Neural cell (in vitro differentiated cells): ENCODE measurements around the gene SOX5.

Experiments
- EZH2 ChIP-seq: fragments of 200-600, 300-800 bp; shearing (Covaris generic), sonication (generic); IDR thresholded peaks from 2 replicates; pipeline ENCODE4 v1.6.1; 2014; ENCODE audit warnings: antibody characterized with exemption, low read length, borderline replicate concordance, mild to moderate bottlenecking; ENCODE audit not compliant: insufficient read depth, poor library complexity, severe bottlenecking
- TF ChIP-seq, protein P1 (sequence below): fragments of 450-650 bp; IDR thresholded peaks from 2 replicates; pipeline ENCODE4 v1.5.1; 2014; ENCODE audit warnings: antibody characterized with exemption, mild to moderate bottlenecking, moderate library complexity; ENCODE audit not compliant: poor library complexity, severe bottlenecking
- TF ChIP-seq, protein P2 (sequence below): IDR thresholded peaks from 2 replicates; pipeline ENCODE4 v1.6.1; 2012; ENCODE audit warnings: borderline replicate concordance

- TF ChIP-seq, protein P1, sequence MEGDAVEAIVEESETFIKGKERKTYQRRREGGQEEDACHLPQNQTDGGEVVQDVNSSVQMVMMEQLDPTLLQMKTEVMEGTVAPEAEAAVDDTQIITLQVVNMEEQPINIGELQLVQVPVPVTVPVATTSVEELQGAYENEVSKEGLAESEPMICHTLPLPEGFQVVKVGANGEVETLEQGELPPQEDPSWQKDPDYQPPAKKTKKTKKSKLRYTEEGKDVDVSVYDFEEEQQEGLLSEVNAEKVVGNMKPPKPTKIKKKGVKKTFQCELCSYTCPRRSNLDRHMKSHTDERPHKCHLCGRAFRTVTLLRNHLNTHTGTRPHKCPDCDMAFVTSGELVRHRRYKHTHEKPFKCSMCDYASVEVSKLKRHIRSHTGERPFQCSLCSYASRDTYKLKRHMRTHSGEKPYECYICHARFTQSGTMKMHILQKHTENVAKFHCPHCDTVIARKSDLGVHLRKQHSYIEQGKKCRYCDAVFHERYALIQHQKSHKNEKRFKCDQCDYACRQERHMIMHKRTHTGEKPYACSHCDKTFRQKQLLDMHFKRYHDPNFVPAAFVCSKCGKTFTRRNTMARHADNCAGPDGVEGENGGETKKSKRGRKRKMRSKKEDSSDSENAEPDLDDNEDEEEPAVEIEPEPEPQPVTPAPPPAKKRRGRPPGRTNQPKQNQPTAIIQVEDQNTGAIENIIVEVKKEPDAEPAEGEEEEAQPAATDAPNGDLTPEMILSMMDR = no peak
- no peak for TF ChIP-seq EZH2
- TF ChIP-seq, protein P2, sequence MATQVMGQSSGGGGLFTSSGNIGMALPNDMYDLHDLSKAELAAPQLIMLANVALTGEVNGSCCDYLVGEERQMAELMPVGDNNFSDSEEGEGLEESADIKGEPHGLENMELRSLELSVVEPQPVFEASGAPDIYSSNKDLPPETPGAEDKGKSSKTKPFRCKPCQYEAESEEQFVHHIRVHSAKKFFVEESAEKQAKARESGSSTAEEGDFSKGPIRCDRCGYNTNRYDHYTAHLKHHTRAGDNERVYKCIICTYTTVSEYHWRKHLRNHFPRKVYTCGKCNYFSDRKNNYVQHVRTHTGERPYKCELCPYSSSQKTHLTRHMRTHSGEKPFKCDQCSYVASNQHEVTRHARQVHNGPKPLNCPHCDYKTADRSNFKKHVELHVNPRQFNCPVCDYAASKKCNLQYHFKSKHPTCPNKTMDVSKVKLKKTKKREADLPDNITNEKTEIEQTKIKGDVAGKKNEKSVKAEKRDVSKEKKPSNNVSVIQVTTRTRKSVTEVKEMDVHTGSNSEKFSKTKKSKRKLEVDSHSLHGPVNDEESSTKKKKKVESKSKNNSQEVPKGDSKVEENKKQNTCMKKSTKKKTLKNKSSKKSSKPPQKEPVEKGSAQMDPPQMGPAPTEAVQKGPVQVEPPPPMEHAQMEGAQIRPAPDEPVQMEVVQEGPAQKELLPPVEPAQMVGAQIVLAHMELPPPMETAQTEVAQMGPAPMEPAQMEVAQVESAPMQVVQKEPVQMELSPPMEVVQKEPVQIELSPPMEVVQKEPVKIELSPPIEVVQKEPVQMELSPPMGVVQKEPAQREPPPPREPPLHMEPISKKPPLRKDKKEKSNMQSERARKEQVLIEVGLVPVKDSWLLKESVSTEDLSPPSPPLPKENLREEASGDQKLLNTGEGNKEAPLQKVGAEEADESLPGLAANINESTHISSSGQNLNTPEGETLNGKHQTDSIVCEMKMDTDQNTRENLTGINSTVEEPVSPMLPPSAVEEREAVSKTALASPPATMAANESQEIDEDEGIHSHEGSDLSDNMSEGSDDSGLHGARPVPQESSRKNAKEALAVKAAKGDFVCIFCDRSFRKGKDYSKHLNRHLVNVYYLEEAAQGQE = no peak
Measured at GRCh38 chr12:23756416-23756815, 193.1 kb downstream of the SOX5 start.
